HEK293 (cell line): ENCODE measurements around the gene PRPH2.
"Not testable (repeated sequence)": the region's sequence is repeated elsewhere in the genome, so short reads cannot be mapped to it uniquely, and the experiment has no call there.

Experiments used
- CTCF ChIA-PET: fragments of 350-600 bp; formaldehyde crosslinking; extraction: SDS; loops from one replicate; lab custom pipeline; 2021; ENCODE audit warnings: antibody characterized with exemption; lab: Yijun Ruan, JAX
- POLR2A ChIA-PET: fragments of 300-600 bp; formaldehyde crosslinking; extraction: SDS; loops from one replicate; lab custom pipeline; 2020; ENCODE audit warnings: antibody characterized with exemption, inconsistent platforms; lab: Yijun Ruan, JAX
- H3K27ac ChIP-seq: fragments of 200-500 bp; sonication (Bioruptor generic); 2 replicates; pipeline ENCODE4 v1.5.1; 2014; ENCODE audit warnings: low read depth, low read length, control low read depth, inconsistent platforms; ENCODE audit errors: extremely low read depth
- H3K36me3 ChIP-seq, 2 experiments: fragments of 200-500 bp in 1 of 2; sonication (Bioruptor generic) in 1 of 2; 1 replicate in 1 of 2; 2 replicates in 1 of 2; pipeline ENCODE4 v1.5.1; 2014 to 2017; ENCODE audit warnings: inconsistent platforms in 2 of 2, low read length in 2 of 2; ENCODE audit not compliant: control insufficient read depth in 2 of 2, insufficient read depth in 1 of 2
- H3K4me1 ChIP-seq: fragments of 200-500 bp; sonication (Bioruptor generic); 2 replicates; pipeline ENCODE4 v1.5.1; 2014; ENCODE audit warnings: mild to moderate bottlenecking, low read length, inconsistent platforms; ENCODE audit not compliant: control insufficient read depth, insufficient read depth
- H3K4me3 ChIP-seq: 2 replicates; pipeline ENCODE4 v1.5.1; 2011; ENCODE audit warnings: low read depth, mild to moderate bottlenecking, control low read depth, low read length, moderate library complexity
- H3K9me3 ChIP-seq: fragments of 200-500 bp; sonication (Bioruptor generic); 2 replicates; pipeline ENCODE4 v1.5.1; 2014; ENCODE audit warnings: low read depth, low read length, inconsistent platforms; ENCODE audit not compliant: control insufficient read depth, insufficient read depth
- BCL11A ChIP-seq: fragments of 450-650 bp; formaldehyde crosslinking; IDR thresholded peaks from 2 replicates; pipeline ENCODE4 v1.5.1; 2016; ENCODE audit warnings: low read depth, missing biosample characterization, missing genetic modification characterization
- FEZF1 ChIP-seq: fragments of 450-650 bp; formaldehyde crosslinking; IDR thresholded peaks from 2 replicates; pipeline ENCODE4 v1.5.1; 2016; ENCODE audit warnings: missing biosample characterization, missing genetic modification characterization
- IKZF3 ChIP-seq: fragments of 450-650 bp; IDR thresholded peaks from 2 replicates; pipeline ENCODE4 v1.5.0; 2018; ENCODE audit warnings: missing biosample characterization, mild to moderate bottlenecking, missing genetic modification characterization, moderate library complexity
- KLF1 ChIP-seq: fragments of 450-650 bp; formaldehyde crosslinking; IDR thresholded peaks from 2 replicates; pipeline ENCODE4 v1.5.1; 2016; ENCODE audit warnings: missing biosample characterization, missing genetic modification characterization
- KLF10 ChIP-seq: fragments of 450-650 bp; IDR thresholded peaks from 2 replicates; pipeline ENCODE4 v1.5.1; 2018; ENCODE audit warnings: missing biosample characterization, mild to moderate bottlenecking, missing genetic modification characterization
- KLF17 ChIP-seq: fragments of 450-650 bp; formaldehyde crosslinking; IDR thresholded peaks from 2 replicates; pipeline ENCODE4 v1.5.1; 2016; ENCODE audit warnings: missing biosample characterization, missing genetic modification characterization
- KLF8 ChIP-seq: fragments of 450-650 bp; formaldehyde crosslinking; IDR thresholded peaks from 2 replicates; pipeline ENCODE4 v1.5.1; 2016; ENCODE audit warnings: missing biosample characterization, missing genetic modification characterization
- MYNN ChIP-seq: fragments of 450-650 bp; formaldehyde crosslinking; IDR thresholded peaks from 2 replicates; pipeline ENCODE4 v1.5.1; 2016; ENCODE audit warnings: missing biosample characterization, missing genetic modification characterization, borderline replicate concordance
- OSR2 ChIP-seq: fragments of 450-650 bp; formaldehyde crosslinking; IDR thresholded peaks from 2 replicates; pipeline ENCODE4 v1.5.1; 2016; ENCODE audit warnings: missing biosample characterization, missing genetic modification characterization
- PRDM6 ChIP-seq: fragments of 450-650 bp; formaldehyde crosslinking; IDR thresholded peaks from 2 replicates; pipeline ENCODE4 v1.5.1; 2017; ENCODE audit warnings: missing biosample characterization, missing genetic modification characterization
- TSHZ1 ChIP-seq: fragments of 450-650 bp; formaldehyde crosslinking; IDR thresholded peaks from 2 replicates; pipeline ENCODE4 v1.5.1; 2016; ENCODE audit warnings: missing biosample characterization, missing genetic modification characterization, borderline replicate concordance
- ZNF10 ChIP-seq: fragments of 450-650 bp; formaldehyde crosslinking; IDR thresholded peaks from 2 replicates; pipeline ENCODE4 v1.5.1; 2017; ENCODE audit warnings: missing biosample characterization, missing genetic modification characterization
- ZNF132 ChIP-seq: fragments of 450-650 bp; formaldehyde crosslinking; IDR thresholded peaks from 2 replicates; pipeline ENCODE4 v1.5.1; 2017; ENCODE audit warnings: missing biosample characterization, missing genetic modification characterization, borderline replicate concordance
- ZNF324 ChIP-seq: fragments of 450-650 bp; formaldehyde crosslinking; IDR thresholded peaks from 2 replicates; pipeline ENCODE4 v1.5.1; 2016; ENCODE audit warnings: missing biosample characterization, missing genetic modification characterization
- ZNF362 ChIP-seq: fragments of 450-650 bp; formaldehyde crosslinking; IDR thresholded peaks from 2 replicates; pipeline ENCODE4 v1.5.1; 2016; ENCODE audit warnings: missing biosample characterization, missing genetic modification characterization
- ZNF366 ChIP-seq: fragments of 450-650 bp; formaldehyde crosslinking; conservative IDR thresholded peaks from 2 replicates; pipeline ENCODE4 v1.5.1; 2016; ENCODE audit warnings: missing biosample characterization, missing genetic modification characterization
- ZNF449 ChIP-seq: fragments of 450-650 bp; formaldehyde crosslinking; IDR thresholded peaks from 2 replicates; pipeline ENCODE4 v1.5.1; 2017; ENCODE audit warnings: missing biosample characterization, mild to moderate bottlenecking, missing genetic modification characterization, moderate library complexity
- ZNF548 ChIP-seq: fragments of 450-650 bp; formaldehyde crosslinking; IDR thresholded peaks from 2 replicates; pipeline ENCODE4 v1.5.1; 2016; ENCODE audit warnings: missing biosample characterization, missing genetic modification characterization
- ZNF629 ChIP-seq: fragments of 450-650 bp; formaldehyde crosslinking; IDR thresholded peaks from 2 replicates; pipeline ENCODE4 v1.5.1; 2017; ENCODE audit warnings: missing biosample characterization, missing genetic modification characterization
- ZNF785 ChIP-seq: fragments of 450-650 bp; formaldehyde crosslinking; IDR thresholded peaks from 2 replicates; pipeline ENCODE4 v1.5.1; 2016; ENCODE audit warnings: missing biosample characterization, missing genetic modification characterization
- ZNF843 ChIP-seq: fragments of 450-650 bp; formaldehyde crosslinking; IDR thresholded peaks from 2 replicates; pipeline ENCODE4 v1.5.1; 2016; ENCODE audit warnings: missing biosample characterization, missing genetic modification characterization
- ZXDB ChIP-seq: fragments of 450-650 bp; formaldehyde crosslinking; IDR thresholded peaks from 2 replicates; pipeline ENCODE4 v1.5.1; 2016; ENCODE audit warnings: missing biosample characterization, missing genetic modification characterization

The PRPH2 gene

GRCh38 chr6:42679358-42679757 is 43.0 kb downstream of the PRPH2 start (continued):
- TF ChIP-seq ZNF785 (tag by site-specific recombination) (no peak), ZNF548 (tag by site-specific recombination) (no peak), ZNF449 (tag by site-specific recombination) (no peak), ZNF132 (tag by site-specific recombination) (no peak)
- TF ChIP-seq, all 188 proteins: peak for 0

GRCh38 chr6:42674780-42675179 is 47.6 kb downstream of the PRPH2 start:
- TF ChIP-seq FEZF1: no peak
- no peak for TF ChIP-seq OSR2 (tag by site-specific recombination)
- TF ChIP-seq IKZF3 (tag by site-specific recombination): no peak
- H3K4me1 ChIP-seq: peaks cover 8% of the 10 kb centered on the region; the same call in 1 of the 2 replicates
- ChIA-PET CTCF (interaction anchor here (0.6 to 11.9 kb wide), 5 partner anchors 13 to 226 kb away, joined by 3 to 91 read pairs (median 3); no protein-coding TSS in a partner anchor), POLR2A (interaction anchor here (0.6 to 0.9 kb wide), 3 partner anchors 21 to 216 kb away, joined by 3 read pairs; a partner anchor contains a TSS)
- no peak overlapping the region for H3K4me3 ChIP-seq
- peaks cover 59 to 91% of the 10 kb centered on the region in 2 experiments for H3K36me3 ChIP-seq
- no peaks in the 10 kb centered on the region for H3K9me3 ChIP-seq
- H3K27ac ChIP-seq: no peak overlapping the region

GRCh38 chr6:42674368-42674767 is 48.0 kb downstream of the PRPH2 start:
- H3K36me3 ChIP-seq: peaks cover 56 to 91% of the 10 kb centered on the region in 2 experiments
- POLR2A ChIA-PET: not testable (repeated sequence)
- CTCF ChIA-PET: interaction anchor here (1.0 to 11.9 kb wide), 3 partner anchors 13 to 227 kb away, joined by 3 to 91 read pairs (median 12); no protein-coding TSS in a partner anchor
- TF ChIP-seq FEZF1 (peak; percentile 71), ZNF843 (tag by site-specific recombination) (peak; percentile 83), KLF1 (tag by site-specific recombination) (peak; percentile 85), ZNF324 (tag by site-specific recombination) (0 out of 2 replicates have a peak, but pooled peaks have one; percentile 46), TSHZ1 (tag by site-specific recombination) (peak; percentile 69; the same call in 1 of the 2 replicates), ZNF366 (tag by site-specific recombination) (peak; percentile 59; the same call in 1 of the 2 replicates), BCL11A (peak; percentile 88), ZXDB (peak; percentile 76; the same call in 1 of the 2 replicates), KLF10 (tag by site-specific recombination) (0 out of 2 replicates have a peak, but pooled peaks have one; percentile 43), ZNF362 (peak; percentile 83; the same call in 1 of the 2 replicates), PRDM6 (tag by site-specific recombination) (peak; percentile 38; the same call in 1 of the 2 replicates), ZNF10 (0 out of 2 replicates have a peak, but pooled peaks have one; percentile 38), ZNF449 (tag by site-specific recombination) (peak; percentile 39; the same call in 1 of the 2 replicates), KLF17 (tag by site-specific recombination) (0 out of 2 replicates have a peak, but pooled peaks have one; percentile 37), MYNN (tag by site-specific recombination) (peak; percentile 96), KLF8 (tag by site-specific recombination) (peak; percentile 71), ZNF629 (peak; percentile 70; the same call in 1 of the 2 replicates)

More at GRCh38 chr6:42674368-42674767, 48.0 kb downstream of the PRPH2 start:
- H3K27ac ChIP-seq, H3K4me3 ChIP-seq, H3K9me3 ChIP-seq, H3K4me1 ChIP-seq: not testable (repeated sequence)
